LNCaP clone FGC (cell line): ENCODE data around the gene ZNF536.

Source experiments
- DNase-seq: peaks from one replicate; pipeline ENCODE4 v3.0.0-alpha.2; 2011; ENCODE audit warnings: low read depth
- H3K4me3 ChIP-seq: 2 replicates; pipeline ENCODE4 v1.5.1; 2011; ENCODE audit warnings: mild to moderate bottlenecking, low read depth, low read length, control low read depth
- TF ChIP-seq, protein P1 (sequence below): IDR thresholded peaks from 2 replicates; pipeline ENCODE4 v1.5.1; 2012; ENCODE audit warnings: mild to moderate bottlenecking; ENCODE audit not compliant: control insufficient read depth, insufficient read depth; ENCODE audit errors: extremely low read depth

Gene ZNF536

DNA sequence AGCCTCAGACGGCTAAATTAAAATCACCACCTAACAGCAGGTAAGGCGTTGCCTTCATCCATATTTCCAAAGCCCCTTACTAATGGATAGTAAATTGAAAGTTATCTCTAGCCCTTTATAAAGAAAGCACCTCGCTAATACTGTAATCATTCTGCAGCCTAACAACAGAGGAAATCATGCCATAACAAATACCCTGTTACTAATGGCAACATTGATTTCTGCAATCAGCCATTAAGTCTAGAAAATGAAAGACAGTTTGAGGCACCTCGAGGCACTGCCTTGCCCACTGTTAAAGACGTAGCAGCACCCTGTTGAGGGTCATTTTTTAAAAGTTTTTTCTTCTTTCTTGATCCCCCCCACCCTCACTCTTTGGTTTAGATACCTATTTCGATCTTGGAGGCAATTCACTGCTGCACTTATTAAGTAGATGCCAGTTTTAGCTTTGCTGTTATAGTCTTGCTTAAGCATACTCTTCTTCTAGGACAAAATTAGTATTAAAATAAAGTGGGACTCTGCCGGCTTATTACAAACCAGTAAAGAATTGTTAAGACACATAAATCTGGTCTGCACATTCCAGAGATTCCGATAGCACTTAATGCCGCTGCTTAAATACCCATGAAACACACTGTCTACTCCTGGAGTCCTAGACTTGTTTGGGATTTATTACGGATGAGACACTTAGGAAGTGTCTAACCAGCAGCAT lies 74.8 kb downstream of the ZNF536 start:
- TF ChIP-seq, protein P1, sequence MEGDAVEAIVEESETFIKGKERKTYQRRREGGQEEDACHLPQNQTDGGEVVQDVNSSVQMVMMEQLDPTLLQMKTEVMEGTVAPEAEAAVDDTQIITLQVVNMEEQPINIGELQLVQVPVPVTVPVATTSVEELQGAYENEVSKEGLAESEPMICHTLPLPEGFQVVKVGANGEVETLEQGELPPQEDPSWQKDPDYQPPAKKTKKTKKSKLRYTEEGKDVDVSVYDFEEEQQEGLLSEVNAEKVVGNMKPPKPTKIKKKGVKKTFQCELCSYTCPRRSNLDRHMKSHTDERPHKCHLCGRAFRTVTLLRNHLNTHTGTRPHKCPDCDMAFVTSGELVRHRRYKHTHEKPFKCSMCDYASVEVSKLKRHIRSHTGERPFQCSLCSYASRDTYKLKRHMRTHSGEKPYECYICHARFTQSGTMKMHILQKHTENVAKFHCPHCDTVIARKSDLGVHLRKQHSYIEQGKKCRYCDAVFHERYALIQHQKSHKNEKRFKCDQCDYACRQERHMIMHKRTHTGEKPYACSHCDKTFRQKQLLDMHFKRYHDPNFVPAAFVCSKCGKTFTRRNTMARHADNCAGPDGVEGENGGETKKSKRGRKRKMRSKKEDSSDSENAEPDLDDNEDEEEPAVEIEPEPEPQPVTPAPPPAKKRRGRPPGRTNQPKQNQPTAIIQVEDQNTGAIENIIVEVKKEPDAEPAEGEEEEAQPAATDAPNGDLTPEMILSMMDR: no peak
- DNase-seq: no peak
- no peak overlapping the region for H3K4me3 ChIP-seq

DNA sequence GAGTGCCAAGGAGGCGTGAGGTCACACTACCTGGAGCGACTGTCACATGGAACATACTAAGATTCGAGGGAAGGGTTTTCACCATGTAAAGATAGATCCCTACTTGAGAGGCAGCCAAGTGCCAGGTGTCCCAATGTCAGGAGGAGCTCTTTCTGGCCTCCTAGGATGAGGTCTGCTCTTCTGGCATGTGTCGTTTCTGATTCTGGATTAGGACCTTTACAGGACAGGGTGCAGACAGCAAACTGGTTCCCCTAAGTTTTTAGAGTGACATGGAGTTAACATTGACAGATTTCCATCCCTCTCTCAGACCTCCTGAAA lies 75.3 kb downstream of the ZNF536 start:
- no peak for DNase-seq
- TF ChIP-seq, protein P1: no peak
- no peak overlapping the region for H3K4me3 ChIP-seq

DNA sequence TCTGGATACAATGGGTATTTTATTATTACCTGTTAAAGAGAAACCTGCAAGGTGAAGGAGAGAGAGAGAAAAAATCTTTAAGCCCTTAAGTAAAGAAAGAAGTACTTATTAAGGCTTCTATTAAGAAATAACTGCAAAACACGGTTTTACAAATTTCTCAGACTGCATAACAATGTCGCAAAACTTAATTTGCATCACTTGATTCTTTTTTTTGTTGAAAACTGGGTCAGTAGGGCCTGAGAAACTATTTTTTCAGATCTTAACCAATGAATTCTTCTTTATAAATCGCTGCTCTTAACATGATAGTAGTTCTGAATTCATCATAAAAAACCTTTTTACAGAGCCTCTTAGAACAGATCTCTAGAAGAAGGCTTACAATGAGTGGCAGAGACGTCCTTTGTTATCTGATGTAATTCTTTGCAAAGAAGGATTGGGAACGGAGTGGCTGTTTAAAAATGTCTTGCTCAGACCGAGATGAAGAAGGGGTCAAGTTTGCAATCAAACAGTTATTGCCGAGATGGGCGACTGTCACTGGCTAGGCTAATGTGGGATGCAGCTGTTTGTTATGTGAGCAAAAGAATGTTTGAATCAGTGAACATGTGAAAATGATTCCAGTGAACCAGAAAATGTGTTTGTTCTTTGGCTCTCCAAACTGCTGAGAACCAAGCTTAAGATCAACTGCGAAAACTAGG lies 76.3 kb downstream of the ZNF536 start:
- no peak for DNase-seq
- no peak overlapping the region for H3K4me3 ChIP-seq
- TF ChIP-seq, protein P1: no peak

DNA sequence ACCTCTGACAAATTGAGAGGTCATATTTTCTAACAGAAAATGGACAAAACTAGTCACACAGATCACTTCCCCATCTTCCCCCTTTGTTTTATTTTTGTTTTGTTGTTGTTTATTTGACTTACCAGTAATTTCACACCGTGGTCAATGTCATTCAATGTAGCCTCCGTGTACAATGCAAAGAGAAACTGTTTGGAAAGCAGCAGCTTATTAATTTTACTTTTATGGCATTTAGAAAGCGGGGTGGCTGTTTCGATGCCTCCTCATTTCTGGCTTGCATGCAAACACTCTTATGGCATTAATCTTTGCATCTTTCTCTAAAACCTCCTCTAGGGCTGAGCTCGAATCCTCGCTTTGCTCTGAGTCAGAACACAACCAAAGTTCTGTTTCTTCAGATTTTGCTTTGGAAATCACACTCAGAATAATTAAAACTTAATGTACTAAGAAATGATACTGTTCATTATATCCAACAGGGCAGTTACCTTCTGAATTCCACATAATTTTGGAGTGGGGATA lies 77.0 kb downstream of the ZNF536 start:
- TF ChIP-seq, protein P1: no peak
- H3K4me3 ChIP-seq: no peak overlapping the region
- no peak for DNase-seq

DNA sequence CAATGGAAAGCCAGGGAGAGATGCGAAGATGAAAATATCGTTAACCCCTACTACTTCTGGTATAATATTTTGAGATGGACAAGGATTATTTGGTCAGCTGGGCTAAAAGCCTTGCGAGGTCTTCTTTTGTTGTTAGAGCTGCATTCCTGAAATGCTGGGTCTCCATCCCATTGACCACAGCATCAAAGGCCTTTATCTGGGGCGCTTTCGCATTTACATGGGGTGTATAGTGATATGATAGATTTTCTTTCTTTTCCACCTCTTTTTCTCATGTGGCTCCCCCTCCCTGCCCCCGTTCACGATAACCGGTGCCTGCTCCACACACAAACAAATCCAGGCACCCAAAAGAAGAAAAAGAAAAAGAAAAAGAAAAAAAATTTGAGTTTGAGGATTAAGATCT lies 77.5 kb downstream of the ZNF536 start:
- TF ChIP-seq, protein P1: no peak
- DNase-seq: no peak
- H3K4me3 ChIP-seq: no peak overlapping the region

DNA sequence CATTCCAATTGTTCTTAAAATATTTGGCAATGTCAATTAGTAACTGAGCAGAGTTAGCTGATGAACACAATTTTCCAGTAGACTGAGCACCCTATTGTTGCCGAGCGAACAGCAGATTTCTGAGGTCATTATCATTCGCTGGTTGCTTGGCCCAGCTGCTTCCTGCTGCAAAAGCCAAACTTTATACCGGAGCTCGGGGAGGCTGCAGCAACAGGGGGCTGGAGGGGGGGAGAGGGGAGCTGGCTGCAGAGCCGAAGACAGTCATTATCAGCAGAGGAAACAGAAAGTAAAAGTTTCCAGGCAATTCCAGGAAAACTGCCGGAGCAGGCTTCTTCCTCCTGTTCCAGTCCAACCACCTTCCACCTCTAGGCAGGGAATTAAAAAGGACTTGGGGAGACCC lies 77.9 kb downstream of the ZNF536 start:
- TF ChIP-seq, protein P1: no peak
- DNase-seq: no peak
- H3K4me3 ChIP-seq: no peak overlapping the region

DNA sequence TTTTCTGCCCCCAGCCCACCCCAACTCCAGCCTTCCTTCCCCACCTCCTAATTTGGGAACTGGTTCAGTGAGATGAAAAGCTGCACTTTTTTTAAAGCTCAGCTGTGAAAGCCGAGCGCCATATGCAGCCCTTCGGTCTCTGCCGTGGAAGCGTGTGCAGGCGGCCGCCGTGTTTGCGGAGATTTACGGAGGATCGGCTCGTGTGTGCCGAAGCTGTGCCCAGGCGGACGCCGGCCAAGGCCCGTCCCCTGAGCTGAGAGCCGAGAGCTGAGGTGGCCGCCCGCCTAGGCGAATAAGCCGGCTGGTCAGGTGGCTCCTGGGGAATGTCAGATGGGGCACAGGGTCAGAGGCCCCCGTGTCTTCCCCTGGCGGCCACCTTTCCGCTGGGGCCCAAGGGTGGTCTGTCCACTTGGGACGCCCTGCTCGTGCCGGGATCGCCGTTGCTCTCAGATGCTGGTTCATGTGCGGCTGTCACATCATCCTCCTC lies 78.7 kb downstream of the ZNF536 start:
- no peak for DNase-seq
- no peak overlapping the region for H3K4me3 ChIP-seq
- TF ChIP-seq, protein P1: no peak
